WI38 (cell line): Measurements from ENCODE around the gene SMTNL2.

Source experiments
- H3K4me3 ChIP-seq: 2 replicates; pipeline ENCODE4 v1.5.1; 2011; ENCODE audit warnings: low read depth, mild to moderate bottlenecking, control low read depth, low read length
- CTCF ChIP-seq: IDR thresholded peaks from 2 replicates; pipeline ENCODE4 v1.5.1; 2012; ENCODE audit warnings: low read depth, mild to moderate bottlenecking, control low read depth, low read length

The SMTNL2 gene

GRCh38 chr17:4538236-4539002 is 45.9 kb upstream of the SMTNL2 start:
- no peak for TF ChIP-seq CTCF
- H3K4me3 ChIP-seq: no peak overlapping the region

GRCh38 chr17:4539025-4539424 is 45.3 kb upstream of the SMTNL2 start:
- H3K4me3 ChIP-seq: no peak overlapping the region
- TF ChIP-seq CTCF: no peak

- TF ChIP-seq CTCF: no peak
- H3K4me3 ChIP-seq: no peak overlapping the region
Observed at GRCh38 chr17:4539576-4540223, 44.6 kb upstream of the SMTNL2 start.

- H3K4me3 ChIP-seq: no peak overlapping the region
- TF ChIP-seq CTCF: no peak
Observed at GRCh38 chr17:4540224-4540651, 44.1 kb upstream of the SMTNL2 start.

GRCh38 chr17:4540687-4541327 is 43.5 kb upstream of the SMTNL2 start:
- TF ChIP-seq CTCF: no peak
- no peak overlapping the region for H3K4me3 ChIP-seq

GRCh38 chr17:4541328-4542002 is 42.9 kb upstream of the SMTNL2 start:
- no peak overlapping the region for H3K4me3 ChIP-seq
- no peak for TF ChIP-seq CTCF
